KBM-7 (cell line): ENCODE measurements around the gene SCOC.
"Not testable (repeated sequence)": the region's sequence is repeated elsewhere in the genome, so short reads cannot be mapped to it uniquely, and the experiment has no call there.

Experiments
- DNase-seq: peaks from one replicate; pipeline ENCODE4 v3.0.0-alpha.2; 2015
- in situ Hi-C: fragments of 300-500 bp; cut with MboI; formaldehyde crosslinking; loops from 2 replicates; pipeline ENCODE4 v1.14.3; 2020; ENCODE audit warnings: low sequenced_read_pairs, low pct_unique_long_range_greater_than_20kb, mixed read lengths

Gene SCOC

GRCh38 chr4:140358281-140358680, 15.2 kb upstream of the SCOC start:
- peak; percentile 20 for DNase-seq
- in situ Hi-C loops = loop anchor here (25.0 kb wide), 2 partner anchors 254 to 504 kb away; no protein-coding TSS in a partner anchor

- in situ Hi-C loops = loop anchor here (25.0 kb wide), 2 partner anchors 253 to 503 kb away; no protein-coding TSS in a partner anchor
- DNase-seq = peak; percentile 91
These were observed 13.7 kb upstream of the SCOC start for GRCh38 chr4:140359562-140360427.

GRCh38 chr4:140361099-140361498, 12.3 kb upstream of the SCOC start:
- in situ Hi-C loops = loop anchor here (25.0 kb wide), 2 partner anchors 251 to 501 kb away; no protein-coding TSS in a partner anchor
- no peak for DNase-seq

- in situ Hi-C loops = loop anchor here (25.0 kb wide), 2 partner anchors 249 to 499 kb away; no protein-coding TSS in a partner anchor
- no peak for DNase-seq
These were observed 10.4 kb upstream of the SCOC start for GRCh38 chr4:140363051-140363450.

GRCh38 chr4:140363558-140363957, 9.9 kb upstream of the SCOC start:
- in situ Hi-C loops = loop anchor here (25.0 kb wide), 2 partner anchors 249 to 499 kb away; no protein-coding TSS in a partner anchor
- DNase-seq = no peak

- in situ Hi-C loops = loop anchor here (25.0 kb wide), 2 partner anchors 245 to 495 kb away; no protein-coding TSS in a partner anchor
- DNase-seq = no peak
These were observed 5.7 kb upstream of the SCOC start for GRCh38 chr4:140367738-140368137.

GRCh38 chr4:140368686-140369085, 4.8 kb upstream of the SCOC start:
- in situ Hi-C loops = loop anchor here (25.0 kb wide), 2 partner anchors 244 to 494 kb away; no protein-coding TSS in a partner anchor
- DNase-seq = no peak

- in situ Hi-C loops = loop anchor here (25.0 kb wide), 2 partner anchors 239 to 489 kb away; no protein-coding TSS in a partner anchor
- no peak for DNase-seq
These were observed 607 bp upstream of the SCOC start for GRCh38 chr4:140372751-140373327.

- peak; percentile 21 for DNase-seq
- in situ Hi-C loops = loop anchor here (25.0 kb wide), 2 partner anchors 238 to 488 kb away; no protein-coding TSS in a partner anchor
These were observed 658 bp downstream of the SCOC start for GRCh38 chr4:140374130-140374477.

- in situ Hi-C loops = no loop called here
- DNase-seq = no peak
These were observed 9.3 kb downstream of the SCOC start for GRCh38 chr4:140382732-140383131.

- DNase-seq = no peak
- in situ Hi-C loops = no loop called here
These were observed 14.6 kb downstream of the SCOC start for GRCh38 chr4:140388015-140388414.

- no peak for DNase-seq
- in situ Hi-C loops = no loop called here
These were observed 22.2 kb downstream of the SCOC start for GRCh38 chr4:140395668-140396067.

- in situ Hi-C loops = no loop called here
- DNase-seq = no peak
These were observed 26.7 kb downstream of the SCOC start for GRCh38 chr4:140400111-140400510.

- in situ Hi-C loops = no loop called here
- no peak for DNase-seq
These were observed 32.8 kb downstream of the SCOC start for GRCh38 chr4:140406292-140406691.

- no peak for DNase-seq
- in situ Hi-C loops = no loop called here
These were observed 35.5 kb downstream of the SCOC start for GRCh38 chr4:140408974-140409373.

GRCh38 chr4:140413130-140413969, 39.9 kb downstream of the SCOC start:
- DNase-seq, in situ Hi-C loops: not testable (repeated sequence)

GRCh38 chr4:140423106-140423505, 49.7 kb downstream of the SCOC start:
- in situ Hi-C loops = no loop called here
- DNase-seq = no peak

GRCh38 chr4:140426610-140427105, 53.2 kb downstream of the SCOC start:
- peak; percentile 65 for DNase-seq
- in situ Hi-C loops = no loop called here
